Mucosa of descending colon (tissue), 3 donors: ENCODE data around the gene GALNT11. TPM values are rescaled to one million over a fixed set of nuclear protein-coding genes. Genes with fewer than 3 reads are reported as not detected.

Experiments
- ATAC-seq: fragments of 200-7000 bp; cut with Tn5 transposase; one replicate; pipeline ENCODE4 v1.9.1; 2020; ENCODE audit warnings: mild to moderate bottlenecking, moderate library complexity
- DNase-seq, 3 donors: peaks; one replicate each; pipeline ENCODE4 v3.0.0-alpha.2; 2020
- H3K36me3 ChIP-seq: fragments of 200-600 bp; one replicate; pipeline ENCODE4 v1.8.0; 2021; ENCODE audit warnings: low read depth, mild to moderate bottlenecking
- H3K4me1 ChIP-seq: fragments of 200-600 bp; one replicate; pipeline ENCODE4 v1.8.0; 2021; ENCODE audit warnings: low read depth, mild to moderate bottlenecking
- H3K4me3 ChIP-seq: fragments of 200-600 bp; one replicate; pipeline ENCODE4 v1.8.0; 2021; ENCODE audit warnings: mild to moderate bottlenecking
- H3K9me3 ChIP-seq: fragments of 200-600 bp; one replicate; pipeline ENCODE4 v1.8.0; 2021; ENCODE audit warnings: mild to moderate bottlenecking
- intact Hi-C, 2 donors: fragments of 100-400 bp; cut with DNase I in 1 of 2; cut with micrococcal nuclease in 1 of 2; formaldehyde crosslinking; loops; one replicate each; pipeline versions ENCODE4 v1.11.0 to v1.11.1; 2022; cut with DNase I, micrococcal nuclease
- total RNA-seq, 3 donors: library from RNA; stranded (reverse); fragmentation: NEBNext Ultra II Directional in 2 of 3; extraction: Animal tissue kit (Norgen Biotek cat#: 25700) in 2 of 3; gene quantifications; one replicate each; pipeline versions ENCODE4 v1.2.1 to v1.2.4, GENCODE V29; 2021 to 2023
- TF ChIP-seq, protein P1 (sequence below): fragments of 200-600 bp; IDR thresholded peaks from one replicate; pipeline ENCODE4 v1.8.0; 2022; ENCODE audit warnings: antibody characterized with exemption, mild to moderate bottlenecking
- donor health status: DM: no; HTN: no; CAD: no; lungs with moderate emphysema.
- donor health status: DM: no; HTN: no; CAD: no.
- donor health status: DM: no; HTN: yes; CAD: no.

Gene GALNT11
- total RNA-seq, 3 donors from 2014 or later: 16.2 to 29.3 (median 21.9) TPM

DNA sequence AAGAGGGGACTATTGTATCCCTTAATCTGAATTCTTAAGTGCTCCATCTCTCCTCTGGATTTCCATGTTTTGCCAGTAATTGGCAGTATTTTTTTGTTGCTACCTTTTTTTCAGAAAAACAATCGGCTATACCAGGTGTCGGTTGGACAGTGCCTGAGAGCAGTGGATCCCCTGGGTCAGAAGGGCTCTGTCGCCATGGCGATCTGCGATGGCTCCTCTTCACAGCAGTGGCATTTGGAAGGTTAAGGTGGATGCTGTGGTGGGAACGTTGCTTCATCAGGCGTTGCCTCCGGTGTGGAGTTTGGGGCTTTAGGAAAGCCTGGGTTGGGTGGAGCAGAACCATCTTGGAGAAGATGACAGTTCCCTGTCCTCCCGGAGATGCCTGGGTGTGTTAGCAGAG is 96.0 kb downstream of the GALNT11 start:
- intact Hi-C loops: no loop called here
- Histone ChIP-seq H3K36me3 (peaks cover 13% of the 10 kb centered on the region), H3K4me3 (no peak overlapping the region), H3K9me3 (peaks cover 3% of the 10 kb centered on the region), H3K4me1 (no peaks in the 10 kb centered on the region)
- DNase-seq (no peak), ATAC-seq (no peak)
- TF ChIP-seq, protein P1, sequence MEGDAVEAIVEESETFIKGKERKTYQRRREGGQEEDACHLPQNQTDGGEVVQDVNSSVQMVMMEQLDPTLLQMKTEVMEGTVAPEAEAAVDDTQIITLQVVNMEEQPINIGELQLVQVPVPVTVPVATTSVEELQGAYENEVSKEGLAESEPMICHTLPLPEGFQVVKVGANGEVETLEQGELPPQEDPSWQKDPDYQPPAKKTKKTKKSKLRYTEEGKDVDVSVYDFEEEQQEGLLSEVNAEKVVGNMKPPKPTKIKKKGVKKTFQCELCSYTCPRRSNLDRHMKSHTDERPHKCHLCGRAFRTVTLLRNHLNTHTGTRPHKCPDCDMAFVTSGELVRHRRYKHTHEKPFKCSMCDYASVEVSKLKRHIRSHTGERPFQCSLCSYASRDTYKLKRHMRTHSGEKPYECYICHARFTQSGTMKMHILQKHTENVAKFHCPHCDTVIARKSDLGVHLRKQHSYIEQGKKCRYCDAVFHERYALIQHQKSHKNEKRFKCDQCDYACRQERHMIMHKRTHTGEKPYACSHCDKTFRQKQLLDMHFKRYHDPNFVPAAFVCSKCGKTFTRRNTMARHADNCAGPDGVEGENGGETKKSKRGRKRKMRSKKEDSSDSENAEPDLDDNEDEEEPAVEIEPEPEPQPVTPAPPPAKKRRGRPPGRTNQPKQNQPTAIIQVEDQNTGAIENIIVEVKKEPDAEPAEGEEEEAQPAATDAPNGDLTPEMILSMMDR: no peak

DNA sequence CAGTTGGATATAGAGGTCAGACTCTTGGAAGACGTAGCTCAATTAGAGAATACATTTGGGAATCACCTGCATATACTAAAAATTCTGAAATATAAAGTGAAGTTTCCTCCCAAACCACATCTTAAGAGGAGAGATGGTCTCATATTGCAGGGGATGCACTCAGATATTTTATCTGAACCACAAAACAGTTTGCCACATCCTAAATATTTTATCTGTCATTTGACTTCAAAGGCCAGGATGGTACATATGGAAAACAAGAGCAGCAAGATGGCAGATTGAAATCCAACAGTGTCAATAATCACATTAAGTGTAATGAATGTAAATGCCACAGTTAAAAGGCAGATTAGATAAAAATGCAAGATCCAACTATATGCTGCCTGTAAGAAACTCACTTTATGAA is 97.1 kb downstream of the GALNT11 start:
- Histone ChIP-seq H3K4me3 (no peak overlapping the region), H3K4me1 (no peaks in the 10 kb centered on the region), H3K9me3 (peaks cover 3% of the 10 kb centered on the region), H3K36me3 (peaks cover 13% of the 10 kb centered on the region)
- ATAC-seq: no peak
- intact Hi-C loops: no loop called here
- TF ChIP-seq, protein P1: no peak
- DNase-seq: no peak

DNA sequence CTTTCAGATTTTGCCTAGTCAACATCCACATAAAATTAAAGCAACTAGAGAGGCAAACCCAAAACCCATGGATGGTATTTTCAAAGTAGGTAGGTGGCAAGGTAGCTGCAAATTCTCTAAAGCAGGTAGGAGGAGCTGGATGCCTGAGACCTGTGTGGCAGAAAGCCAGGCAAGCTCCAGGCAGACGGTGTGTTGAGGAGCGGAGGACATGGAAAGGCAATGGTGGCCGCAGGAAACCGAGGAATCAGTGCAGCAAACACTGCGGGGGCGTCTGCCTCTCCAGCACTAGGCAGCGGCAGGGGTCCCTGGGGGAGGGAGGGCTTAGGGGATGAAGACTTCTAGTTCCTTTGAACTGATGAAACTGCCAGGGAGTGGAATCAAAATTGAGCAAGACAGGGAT is 101.3 kb downstream of the GALNT11 start:
- Histone ChIP-seq H3K4me3 (no peak overlapping the region), H3K36me3 (peaks cover 4% of the 10 kb centered on the region), H3K4me1 (no peaks in the 10 kb centered on the region), H3K9me3 (peaks cover 3% of the 10 kb centered on the region)
- ATAC-seq (no peak), DNase-seq (no peak)
- intact Hi-C loops: no loop called here
- TF ChIP-seq, protein P1: no peak

DNA sequence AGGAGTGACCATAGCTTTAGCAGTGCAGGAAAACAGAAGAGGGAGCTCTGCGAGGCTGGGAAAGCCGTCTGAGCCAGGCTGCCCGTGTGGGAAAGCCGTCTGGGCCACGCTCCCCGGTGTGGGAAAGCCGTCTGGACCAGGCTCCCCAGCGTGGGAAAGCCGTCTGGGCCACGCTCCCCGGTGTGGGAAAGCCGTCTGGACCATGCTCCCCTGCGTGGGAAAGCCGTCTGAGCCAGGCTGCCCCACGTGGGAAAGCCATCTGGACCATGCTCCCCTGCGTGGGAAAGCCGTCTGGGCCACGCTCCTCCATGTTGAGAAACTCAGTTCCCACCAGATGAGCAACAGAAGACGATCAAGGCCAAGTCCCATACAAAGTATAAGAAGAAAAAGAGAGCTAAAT is 101.8 kb downstream of the GALNT11 start:
- ATAC-seq: no peak

DNA sequence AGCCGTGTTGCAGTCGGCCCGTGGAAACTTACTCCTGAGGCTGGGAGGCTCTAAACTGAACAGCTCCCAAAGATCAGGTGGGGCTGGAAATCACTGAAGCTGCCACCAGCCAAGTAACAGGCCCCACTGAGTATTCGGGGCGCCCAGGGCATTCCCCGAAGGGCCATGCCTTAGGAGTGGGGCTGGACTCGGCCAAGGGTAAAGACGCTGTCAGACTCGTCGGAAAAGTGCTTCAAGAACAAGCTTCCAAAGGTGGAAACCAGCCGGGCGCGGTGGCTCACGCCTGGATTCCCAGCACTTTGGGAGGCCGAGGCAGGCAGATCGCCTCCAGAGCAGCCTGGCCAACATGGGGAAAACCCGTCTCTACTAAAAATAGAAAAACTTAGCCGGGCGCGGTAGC is 102.8 kb downstream of the GALNT11 start:
- ATAC-seq: no peak
- Histone ChIP-seq H3K4me3 (no peak overlapping the region), H3K4me1 (no peaks in the 10 kb centered on the region), H3K36me3 (peaks cover 4% of the 10 kb centered on the region), H3K9me3 (peaks cover 3% of the 10 kb centered on the region)
- intact Hi-C loops: no loop called here
- TF ChIP-seq, protein P1: no peak
- no peak for DNase-seq

More for the DNA sequence above, 101.8 kb downstream of the GALNT11 start:
- H3K4me3 ChIP-seq: no peak overlapping the region
- TF ChIP-seq, protein P1: no peak
- intact Hi-C loops: no loop called here
- DNase-seq: no peak
- H3K4me1 ChIP-seq: no peaks in the 10 kb centered on the region
- H3K9me3 ChIP-seq: peaks cover 3% of the 10 kb centered on the region
- H3K36me3 ChIP-seq: peaks cover 4% of the 10 kb centered on the region
